Dendritic cell treated with granulocyte-macrophage colony-stimulating factor and Interleukin-4, amounts not matched to agents 40 ng/mL and 50 ng/mL, for 4 days (primary cell): ENCODE results near the gene REEP1.

Source experiments
- H3K27ac Mint-ChIP-seq: one replicate; pipeline ENCODE4 v1.8.0; 2022; ENCODE audit warnings: mild to moderate bottlenecking, mixed read lengths
- H3K27me3 Mint-ChIP-seq: one replicate; pipeline ENCODE4 v1.8.0; 2022; ENCODE audit warnings: mild to moderate bottlenecking, mixed read lengths
- H3K36me3 Mint-ChIP-seq: one replicate; pipeline ENCODE4 v1.8.0; 2022; ENCODE audit warnings: low read depth, mixed read lengths
- H3K4me1 Mint-ChIP-seq: one replicate; pipeline ENCODE4 v1.8.0; 2022; ENCODE audit warnings: low read depth, mixed read lengths
- H3K4me3 Mint-ChIP-seq: one replicate; pipeline ENCODE4 v1.8.0; 2022; ENCODE audit warnings: mild to moderate bottlenecking, moderate library complexity, mixed read lengths
- H3K9me3 Mint-ChIP-seq: one replicate; pipeline ENCODE4 v1.8.0; 2022; ENCODE audit warnings: mixed read lengths
- intact Hi-C: fragments of 100-400 bp; cut with micrococcal nuclease; formaldehyde crosslinking; loops from one replicate; pipeline ENCODE4 v1.15.0; 2022

The REEP1 gene

GRCh38 chr2:86335865-86336674 lies 1.4 kb downstream of the REEP1 start:
- no peaks in the 10 kb centered on the region for H3K36me3 Mint-ChIP-seq
- no peak overlapping the region for H3K4me3 Mint-ChIP-seq
- intact Hi-C loops, result no loop called here
- no peak overlapping the region for H3K27ac Mint-ChIP-seq
- H3K4me1 Mint-ChIP-seq, result peaks cover 13% of the 10 kb centered on the region
- peaks cover 5% of the 10 kb centered on the region for H3K9me3 Mint-ChIP-seq
- peaks cover 75% of the 10 kb centered on the region for H3K27me3 Mint-ChIP-seq

DNA sequence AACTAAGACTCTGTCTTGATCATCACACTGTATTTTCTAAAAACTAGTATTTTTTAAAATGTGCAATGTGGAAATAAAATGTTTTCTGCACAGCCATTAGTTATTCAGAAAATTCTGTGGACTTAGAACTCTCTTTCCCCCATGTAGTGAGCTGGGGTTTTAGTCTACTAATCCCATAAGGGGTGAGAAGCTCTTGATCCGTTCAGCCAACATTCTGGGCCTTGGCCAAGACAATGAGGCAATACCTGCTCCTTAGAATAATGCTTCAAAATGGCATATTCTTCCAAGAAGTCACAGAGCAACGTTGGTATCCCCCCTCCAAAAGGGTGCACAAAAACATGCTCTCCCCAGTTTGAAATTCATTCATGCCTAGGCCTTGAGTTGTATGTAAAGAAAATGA lies 4.0 kb downstream of the REEP1 start:
- Mint-ChIP-seq H3K27me3 (peaks cover 61% of the 10 kb centered on the region), H3K4me1 (peaks cover 20% of the 10 kb centered on the region), H3K36me3 (no peaks in the 10 kb centered on the region), H3K4me3 (no peak overlapping the region), H3K9me3 (no peaks in the 10 kb centered on the region), H3K27ac (no peak overlapping the region)
- intact Hi-C loops, result no loop called here

- H3K4me1 Mint-ChIP-seq, result peaks cover 14% of the 10 kb centered on the region
- H3K36me3 Mint-ChIP-seq, result no peaks in the 10 kb centered on the region
These were observed 4.8 kb downstream of the REEP1 start for GRCh38 chr2:86332654-86333053.

GRCh38 chr2:86331384-86331783 lies 6.0 kb downstream of the REEP1 start:
- Mint-ChIP-seq H3K9me3 (no peaks in the 10 kb centered on the region), H3K4me3 (no peak overlapping the region), H3K4me1 (peaks cover 7% of the 10 kb centered on the region), H3K27me3 (peaks cover 55% of the 10 kb centered on the region), H3K36me3 (no peaks in the 10 kb centered on the region), H3K27ac (no peak overlapping the region)
- intact Hi-C loops, result no loop called here

More at GRCh38 chr2:86332654-86333053, 4.8 kb downstream of the REEP1 start:
- Mint-ChIP-seq H3K27me3 (peaks cover 58% of the 10 kb centered on the region), H3K4me3 (no peak overlapping the region), H3K9me3 (no peaks in the 10 kb centered on the region), H3K27ac (no peak overlapping the region)
- intact Hi-C loops, result no loop called here

DNA sequence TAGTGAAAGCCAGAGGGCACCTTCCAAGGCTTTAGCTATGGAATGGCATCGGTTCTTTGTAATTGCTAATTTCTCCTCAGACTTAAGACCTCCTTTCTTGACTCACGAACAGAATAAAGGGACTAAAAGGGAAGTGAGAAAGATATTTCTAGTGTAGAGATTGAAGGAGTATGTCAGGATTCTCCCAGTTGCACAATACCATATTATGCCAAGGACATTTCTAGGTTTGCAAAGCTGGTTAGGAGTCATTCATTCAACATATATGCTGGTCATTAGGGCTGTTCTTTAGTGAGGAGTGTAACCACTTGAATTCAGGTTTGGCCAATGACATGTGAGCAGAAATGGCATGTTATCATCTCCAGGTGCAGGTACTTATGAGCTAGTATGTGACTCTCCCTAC lies 7.4 kb downstream of the REEP1 start:
- Mint-ChIP-seq H3K27ac (no peak overlapping the region), H3K36me3 (no peaks in the 10 kb centered on the region), H3K27me3 (peaks cover 43% of the 10 kb centered on the region), H3K4me1 (peaks cover 7% of the 10 kb centered on the region), H3K4me3 (no peak overlapping the region), H3K9me3 (no peaks in the 10 kb centered on the region)
- intact Hi-C loops, result no loop called here

GRCh38 chr2:86323273-86324021 lies 14.0 kb downstream of the REEP1 start:
- intact Hi-C loops, result no loop called here
- no peak overlapping the region for H3K4me3 Mint-ChIP-seq
- H3K27me3 Mint-ChIP-seq, result peaks cover 27% of the 10 kb centered on the region
- H3K4me1 Mint-ChIP-seq, result no peaks in the 10 kb centered on the region
- no peaks in the 10 kb centered on the region for H3K9me3 Mint-ChIP-seq
- H3K36me3 Mint-ChIP-seq, result no peaks in the 10 kb centered on the region
- no peak overlapping the region for H3K27ac Mint-ChIP-seq

DNA sequence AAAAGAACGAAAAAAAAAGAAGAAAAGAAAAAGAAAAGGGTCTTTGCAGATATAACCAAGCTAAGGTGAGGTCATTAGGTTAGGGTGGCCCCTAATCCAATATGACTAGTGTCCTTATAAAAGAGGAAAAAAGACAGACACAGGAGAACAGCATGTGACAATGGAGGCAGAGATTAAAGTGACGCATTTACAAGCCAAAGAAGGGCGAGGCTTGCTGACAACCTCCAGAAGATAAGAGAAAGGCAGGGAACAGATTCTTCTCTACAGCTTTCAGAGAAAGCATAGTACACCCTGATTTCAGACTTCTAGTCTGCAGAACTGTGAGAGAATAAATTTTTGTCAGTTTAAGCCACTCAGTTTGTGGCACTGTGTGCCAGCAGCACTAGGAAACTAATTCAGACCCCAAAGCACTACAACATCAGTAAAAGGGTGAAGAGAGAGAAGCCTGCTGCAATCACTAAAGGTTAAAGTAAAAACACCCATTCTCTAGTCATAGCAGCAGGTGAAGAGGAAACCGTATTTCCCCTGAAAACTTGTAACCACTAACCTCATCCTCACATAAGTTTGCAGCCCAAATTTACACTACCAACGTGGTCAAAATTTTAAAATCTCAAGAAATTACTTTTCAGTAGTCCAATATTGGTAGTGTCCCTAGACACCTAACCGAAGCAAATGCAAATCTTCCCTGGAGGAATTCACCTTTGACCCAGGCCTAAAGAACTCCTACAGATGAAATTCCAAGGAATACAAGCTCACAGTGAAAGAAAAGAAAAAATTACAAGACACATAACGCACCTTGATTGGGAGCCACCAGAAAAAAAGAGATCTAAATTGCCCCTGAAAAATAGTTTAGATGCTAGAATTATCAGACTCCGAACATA lies 17.5 kb downstream of the REEP1 start:
- H3K27ac Mint-ChIP-seq, result no peak overlapping the region
- no peaks in the 10 kb centered on the region for H3K4me1 Mint-ChIP-seq

DNA sequence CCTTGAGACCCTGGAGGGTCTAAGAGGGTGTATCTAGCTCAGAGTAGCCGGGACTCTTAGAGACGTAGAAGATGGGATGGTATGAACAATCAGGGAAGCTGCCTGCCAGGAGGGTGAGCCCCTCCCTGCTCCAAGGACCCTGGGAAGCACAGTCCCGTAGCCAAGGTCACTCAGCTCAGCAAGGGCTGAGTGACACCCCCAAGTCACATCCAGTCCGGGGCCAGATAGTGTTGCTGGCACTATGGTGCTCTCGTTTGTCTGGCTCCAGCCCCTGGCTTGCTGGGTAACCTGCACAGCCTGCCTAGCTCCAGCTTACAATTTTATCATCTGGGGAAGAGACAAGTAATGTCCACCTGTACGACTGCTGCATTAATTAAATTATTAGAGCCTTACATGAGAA lies 22.3 kb downstream of the REEP1 start:
- Mint-ChIP-seq H3K36me3 (no peaks in the 10 kb centered on the region), H3K9me3 (no peaks in the 10 kb centered on the region), H3K27me3 (peaks cover 16% of the 10 kb centered on the region), H3K27ac (no peak overlapping the region), H3K4me3 (no peak overlapping the region), H3K4me1 (no peaks in the 10 kb centered on the region)
- intact Hi-C loops, result no loop called here

More for the DNA sequence above, 17.5 kb downstream of the REEP1 start:
- Mint-ChIP-seq H3K9me3 (no peaks in the 10 kb centered on the region), H3K27me3 (peaks cover 17% of the 10 kb centered on the region), H3K4me3 (no peak overlapping the region), H3K36me3 (no peaks in the 10 kb centered on the region)
- intact Hi-C loops, result no loop called here

- H3K27me3 Mint-ChIP-seq, result peaks cover 10% of the 10 kb centered on the region
- H3K27ac Mint-ChIP-seq, result no peak overlapping the region
- intact Hi-C loops, result no loop called here
- no peaks in the 10 kb centered on the region for H3K4me1 Mint-ChIP-seq
- H3K9me3 Mint-ChIP-seq, result no peaks in the 10 kb centered on the region
- no peak overlapping the region for H3K4me3 Mint-ChIP-seq
- H3K36me3 Mint-ChIP-seq, result no peaks in the 10 kb centered on the region
These were observed 23.3 kb downstream of the REEP1 start for GRCh38 chr2:86314125-86314524.

DNA sequence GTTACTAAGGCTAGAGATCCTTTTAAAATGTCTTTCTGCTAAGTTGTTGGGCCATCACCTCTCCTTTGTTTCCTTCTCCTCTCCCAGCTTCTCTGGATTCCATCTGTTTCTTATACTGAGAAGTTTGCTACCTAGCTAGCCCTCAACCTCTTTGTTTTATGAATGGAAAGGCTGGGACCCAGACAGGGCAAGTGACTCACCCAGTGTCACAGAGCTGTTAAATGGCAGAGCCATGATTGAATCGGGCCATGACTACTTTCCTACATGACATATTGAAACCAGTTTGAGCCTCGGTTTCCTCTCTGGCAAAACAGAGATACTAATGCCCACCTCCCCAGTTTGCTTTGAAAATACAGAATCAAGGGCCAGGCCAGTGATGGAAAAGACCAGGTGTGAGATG lies 24.1 kb downstream of the REEP1 start:
- Mint-ChIP-seq H3K4me1 (no peaks in the 10 kb centered on the region), H3K27ac (no peak overlapping the region), H3K36me3 (no peaks in the 10 kb centered on the region), H3K9me3 (no peaks in the 10 kb centered on the region), H3K27me3 (peaks cover 8% of the 10 kb centered on the region), H3K4me3 (no peak overlapping the region)
- intact Hi-C loops, result no loop called here

DNA sequence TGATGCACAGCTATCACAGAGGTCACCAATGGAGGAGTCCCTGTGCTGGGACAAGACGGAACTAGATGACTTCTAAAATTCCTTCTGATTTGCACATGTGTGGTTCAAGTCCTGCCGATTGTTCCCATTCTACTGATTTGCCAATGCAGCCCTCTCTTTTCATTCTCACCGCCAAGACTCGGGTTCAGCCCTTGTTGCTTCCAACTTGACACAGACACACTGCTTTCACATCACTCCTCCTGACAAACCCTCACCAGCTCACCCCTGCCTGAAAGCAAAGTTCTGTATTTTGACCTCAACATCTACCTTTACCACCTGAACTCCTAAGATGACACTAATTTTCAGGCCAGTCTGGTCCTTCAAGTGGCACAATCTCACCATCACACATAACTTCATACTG lies 25.5 kb downstream of the REEP1 start:
- Mint-ChIP-seq H3K27ac (no peak overlapping the region), H3K4me3 (no peak overlapping the region), H3K36me3 (no peaks in the 10 kb centered on the region), H3K4me1 (no peaks in the 10 kb centered on the region), H3K27me3 (peaks cover 9% of the 10 kb centered on the region), H3K9me3 (no peaks in the 10 kb centered on the region)
- intact Hi-C loops, result no loop called here

GRCh38 chr2:86309966-86310365 lies 27.5 kb downstream of the REEP1 start:
- H3K4me3 Mint-ChIP-seq, result no peak overlapping the region
- H3K9me3 Mint-ChIP-seq, result no peaks in the 10 kb centered on the region
- H3K27ac Mint-ChIP-seq, result no peak overlapping the region

GRCh38 chr2:86308984-86309695 lies 28.3 kb downstream of the REEP1 start:
- no peak overlapping the region for H3K27ac Mint-ChIP-seq
- H3K4me3 Mint-ChIP-seq, result no peak overlapping the region
- no peaks in the 10 kb centered on the region for H3K36me3 Mint-ChIP-seq
- H3K27me3 Mint-ChIP-seq, result peaks cover 24% of the 10 kb centered on the region
- H3K4me1 Mint-ChIP-seq, result no peaks in the 10 kb centered on the region
- intact Hi-C loops, result no loop called here
- H3K9me3 Mint-ChIP-seq, result no peaks in the 10 kb centered on the region

More at GRCh38 chr2:86309966-86310365, 27.5 kb downstream of the REEP1 start:
- Mint-ChIP-seq H3K4me1 (no peaks in the 10 kb centered on the region), H3K27me3 (peaks cover 19% of the 10 kb centered on the region), H3K36me3 (no peaks in the 10 kb centered on the region)
- intact Hi-C loops, result no loop called here
